WERI-Rb-1 (cell line): ENCODE results near the gene ADORA1.
A peak's percentile ranks its signal among the peaks of the same experiment; 100 is the strongest.

Experiments
- DNase-seq: peaks from one replicate; pipeline ENCODE4 v3.0.0-alpha.2; 2020
- H3K27ac ChIP-seq: fragments of 250-450 bp; sonication (Bioruptor Pico); 2 replicates; pipeline ENCODE4 v1.5.1; 2020; ENCODE audit warnings: mild to moderate bottlenecking, moderate library complexity
- H3K27me3 ChIP-seq: fragments of 250-450 bp; sonication (Bioruptor Pico); 2 replicates; pipeline ENCODE4 v1.5.1; 2021; ENCODE audit warnings: mild to moderate bottlenecking, low read depth, moderate library complexity; ENCODE audit not compliant: insufficient read depth, severe bottlenecking
- H3K36me3 ChIP-seq: fragments of 250-450 bp; sonication (Bioruptor Pico); 2 replicates; pipeline ENCODE4 v1.5.1; 2020; ENCODE audit warnings: mild to moderate bottlenecking, moderate library complexity
- H3K4me3 ChIP-seq: 2 replicates; pipeline ENCODE4 v1.5.1; 2011; ENCODE audit warnings: low read depth, mild to moderate bottlenecking, control low read depth, low read length
- H3K9me3 ChIP-seq: fragments of 250-450 bp; sonication (Bioruptor Pico); 2 replicates; pipeline ENCODE4 v1.5.1; 2021; ENCODE audit warnings: mild to moderate bottlenecking, moderate library complexity; ENCODE audit not compliant: severe bottlenecking
- TF ChIP-seq, protein P1 (sequence below): IDR thresholded peaks from 2 replicates; pipeline ENCODE4 v1.5.1; 2011; ENCODE audit warnings: low read depth, mild to moderate bottlenecking, control low read depth, inconsistent platforms, low read length

The ADORA1 gene

GRCh38 chr1:203172184-203173010, 44.9 kb downstream of the ADORA1 start:
- H3K27ac ChIP-seq: peak overlapping the region; percentile 94
- no peaks in the 10 kb centered on the region for H3K9me3 ChIP-seq
- H3K27me3 ChIP-seq: no peaks in the 10 kb centered on the region
- H3K36me3 ChIP-seq: peaks cover 8% of the 10 kb centered on the region; the same call in 1 of the 2 replicates
- no peak overlapping the region for H3K4me3 ChIP-seq
- TF ChIP-seq, protein P1, sequence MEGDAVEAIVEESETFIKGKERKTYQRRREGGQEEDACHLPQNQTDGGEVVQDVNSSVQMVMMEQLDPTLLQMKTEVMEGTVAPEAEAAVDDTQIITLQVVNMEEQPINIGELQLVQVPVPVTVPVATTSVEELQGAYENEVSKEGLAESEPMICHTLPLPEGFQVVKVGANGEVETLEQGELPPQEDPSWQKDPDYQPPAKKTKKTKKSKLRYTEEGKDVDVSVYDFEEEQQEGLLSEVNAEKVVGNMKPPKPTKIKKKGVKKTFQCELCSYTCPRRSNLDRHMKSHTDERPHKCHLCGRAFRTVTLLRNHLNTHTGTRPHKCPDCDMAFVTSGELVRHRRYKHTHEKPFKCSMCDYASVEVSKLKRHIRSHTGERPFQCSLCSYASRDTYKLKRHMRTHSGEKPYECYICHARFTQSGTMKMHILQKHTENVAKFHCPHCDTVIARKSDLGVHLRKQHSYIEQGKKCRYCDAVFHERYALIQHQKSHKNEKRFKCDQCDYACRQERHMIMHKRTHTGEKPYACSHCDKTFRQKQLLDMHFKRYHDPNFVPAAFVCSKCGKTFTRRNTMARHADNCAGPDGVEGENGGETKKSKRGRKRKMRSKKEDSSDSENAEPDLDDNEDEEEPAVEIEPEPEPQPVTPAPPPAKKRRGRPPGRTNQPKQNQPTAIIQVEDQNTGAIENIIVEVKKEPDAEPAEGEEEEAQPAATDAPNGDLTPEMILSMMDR: peak; percentile 100
- peak; percentile 97 for DNase-seq

- H3K36me3 ChIP-seq: peaks cover 5% of the 10 kb centered on the region; the same call in 1 of the 2 replicates
- peak overlapping the region; percentile 94 for H3K27ac ChIP-seq
- TF ChIP-seq, protein P1: no peak
- DNase-seq: no peak
- no peak overlapping the region for H3K4me3 ChIP-seq
- H3K27me3 ChIP-seq: no peaks in the 10 kb centered on the region
- H3K9me3 ChIP-seq: no peaks in the 10 kb centered on the region
Measured at GRCh38 chr1:203173011-203173555, 45.6 kb downstream of the ADORA1 start.

GRCh38 chr1:203173566-203173965, 46.0 kb downstream of the ADORA1 start:
- TF ChIP-seq, protein P1: peak; percentile 58
- H3K4me3 ChIP-seq: no peak overlapping the region
- peak overlapping the region; percentile 94 for H3K27ac ChIP-seq
- H3K36me3 ChIP-seq: no peaks in the 10 kb centered on the region
- H3K27me3 ChIP-seq: no peaks in the 10 kb centered on the region
- DNase-seq: peak; percentile 100
- H3K9me3 ChIP-seq: no peaks in the 10 kb centered on the region

GRCh38 chr1:203174324-203174985, 46.9 kb downstream of the ADORA1 start:
- peak overlapping the region; percentile 94 for H3K27ac ChIP-seq
- no peak overlapping the region for H3K4me3 ChIP-seq
- no peak for DNase-seq
- TF ChIP-seq, protein P1: no peak
- H3K36me3 ChIP-seq: no peaks in the 10 kb centered on the region
- H3K27me3 ChIP-seq: no peaks in the 10 kb centered on the region
- H3K9me3 ChIP-seq: no peaks in the 10 kb centered on the region

- H3K27ac ChIP-seq: peak within 1 kb of the TSS; percentile 94
Measured at GRCh38 chr1:203175237-203175826, 47.8 kb downstream of the ADORA1 start, which contains the start of gene MYBPH. MYBPH (minus strand) TSS chr1:203175826; CDS start chr1:203175755, 71 bp downstream.

More at GRCh38 chr1:203175237-203175826, 47.8 kb downstream of the ADORA1 start, which contains the start of gene MYBPH:
- Histone ChIP-seq H3K27me3 (no peaks in the 10 kb centered on the region), H3K36me3 (no peaks in the 10 kb centered on the region), H3K9me3 (no peaks in the 10 kb centered on the region), H3K4me3 (no peak within 1 kb of the TSS)
- TF ChIP-seq, protein P1: no peak
- DNase-seq: no peak
